Panc1 (cell line): Measurements from ENCODE around the gene ABCA7.

Experiments used
- CTCF ChIP-seq: fragments of 450-650 bp; IDR thresholded peaks from 2 replicates; pipeline ENCODE4 v1.5.1; 2017; ENCODE audit warnings: mild to moderate bottlenecking
- POLR2AphosphoS5 ChIP-seq: IDR thresholded peaks from 2 replicates; pipeline ENCODE4 v1.6.1; 2012; ENCODE audit warnings: mild to moderate bottlenecking, low read depth, low read length, moderate library complexity
- REST ChIP-seq, 2 experiments: IDR thresholded peaks; 2 replicates each; pipeline ENCODE4 v1.6.1; 2011 to 2012; ENCODE audit warnings: low read depth in 2 of 2, control low read depth in 1 of 2, low read length in 1 of 2, mild to moderate bottlenecking in 1 of 2, moderate library complexity in 1 of 2; ENCODE audit not compliant: insufficient read depth in 1 of 2
- SIN3A ChIP-seq: IDR thresholded peaks from 2 replicates; pipeline ENCODE4 v1.6.1; 2012; ENCODE audit warnings: low read depth, mild to moderate bottlenecking, low read length, moderate library complexity, borderline replicate concordance; ENCODE audit not compliant: insufficient read depth

DNA sequence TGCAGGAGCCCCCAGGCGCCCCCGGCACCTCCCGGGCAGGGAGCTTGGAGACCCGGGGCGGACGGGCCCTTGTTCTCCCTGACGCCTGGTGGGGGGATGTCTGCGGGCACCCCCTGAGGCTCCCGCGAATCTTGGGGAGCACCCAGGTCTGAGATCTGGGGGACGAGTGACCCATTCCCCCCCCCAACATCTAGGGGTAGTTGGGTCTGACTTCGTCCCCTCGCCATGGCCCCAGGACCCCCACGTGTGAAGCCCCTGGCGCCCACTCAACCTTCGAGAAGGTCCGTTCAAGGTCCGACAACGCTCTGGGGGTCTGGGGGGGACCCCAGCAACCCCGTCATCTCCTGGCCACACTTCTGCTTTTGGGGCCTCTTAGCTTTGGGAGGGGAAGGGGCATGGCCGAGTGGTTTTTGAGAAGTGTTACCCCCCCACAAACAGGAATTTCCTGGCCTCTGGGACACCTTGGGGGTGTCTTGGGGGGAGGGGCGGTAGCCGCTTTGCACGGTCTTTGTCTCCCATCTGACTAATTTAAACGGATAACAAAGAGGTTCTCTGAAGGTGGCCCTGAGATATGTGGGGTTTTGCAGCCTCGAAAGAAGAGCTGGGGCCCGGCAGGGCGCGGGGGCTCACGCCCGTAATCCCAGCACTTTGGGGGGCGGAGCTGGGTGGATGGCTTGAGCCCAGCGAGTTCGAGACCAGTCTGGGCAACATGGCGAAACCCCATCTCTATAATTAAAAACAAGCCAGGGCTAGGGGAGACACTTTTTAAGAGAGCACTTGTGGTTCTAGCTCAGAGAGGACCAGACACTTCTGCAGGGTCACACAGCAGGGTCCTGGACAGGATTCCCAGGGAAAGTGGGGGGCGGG, 12.9 kb upstream of the ABCA7 start:
- no peak for TF ChIP-seq POLR2AphosphoS5
- TF ChIP-seq CTCF: no peak
- no peak for TF ChIP-seq REST (IDR thresholded peaks at IDR 0.05; ENCODE audit: insufficient read depth in 1 of 2, low read depth in 2 of 2, low read length in 1 of 2)
- TF ChIP-seq SIN3A: no peak
